SK-N-SH (cell line): Measurements from ENCODE around the gene MFSD12.

Source experiments
- CTCF ChIP-seq: fragments of 200-600 bp; sonication (generic); IDR thresholded peaks from 2 replicates; pipeline ENCODE4 v1.6.1; 2017; ENCODE audit warnings: antibody characterized with exemption, mild to moderate bottlenecking, moderate library complexity
- MEF2A ChIP-seq: IDR thresholded peaks from 2 replicates; pipeline ENCODE4 v1.4.0; 2012; ENCODE audit warnings: low read depth, borderline replicate concordance
- SMC3 ChIP-seq: IDR thresholded peaks from 2 replicates; pipeline ENCODE4 v1.6.1; 2012; ENCODE audit warnings: low read depth, low read length, improper control_type of control experiment

- no peak for TF ChIP-seq CTCF
- TF ChIP-seq MEF2A = no peak
- TF ChIP-seq SMC3 = no peak
Measured at GRCh38 chr19:3504735-3505134, 52.7 kb downstream of the MFSD12 start.
